ENCODE results near the gene SLC35G3.
"Not testable (repeated sequence)": the region's sequence is repeated elsewhere in the genome, so short reads cannot be mapped to it uniquely, and the experiment has no call there.

The SLC35G3 gene

GRCh38 chr17:35212668-35213067 is 18.5 kb upstream of the SLC35G3 start:
- no peak for DNase-seq (ENCODE audit: low read depth in 3 of 3, low spot score in 1 of 3)

- no peak for DNase-seq (ENCODE audit: low read depth in 3 of 3, low spot score in 1 of 3)
These were observed 16.5 kb upstream of the SLC35G3 start for GRCh38 chr17:35210741-35211140.

GRCh38 chr17:35202582-35202981 is 8.4 kb upstream of the SLC35G3 start:
- not testable (repeated sequence) for DNase-seq (ENCODE audit: low read depth in 3 of 3, low spot score in 1 of 3)

GRCh38 chr17:35195062-35195461 is 869 bp upstream of the SLC35G3 start:
- not testable (repeated sequence) for DNase-seq (ENCODE audit: low read depth in 3 of 3, low spot score in 1 of 3)

GRCh38 chr17:35192708-35193107 is 1.5 kb downstream of the SLC35G3 start:
- DNase-seq (ENCODE audit: low read depth in 3 of 3, low spot score in 1 of 3) = peak in 1 of 3 donors; percentile 11

GRCh38 chr17:35191001-35191695 is 3.0 kb downstream of the SLC35G3 start:
- DNase-seq (ENCODE audit: low read depth in 3 of 3, low spot score in 1 of 3) = no peak

- no peak for DNase-seq (ENCODE audit: low read depth in 3 of 3, low spot score in 1 of 3)
These were observed 4.9 kb downstream of the SLC35G3 start for GRCh38 chr17:35189291-35189690.

- DNase-seq (ENCODE audit: low read depth in 3 of 3, low spot score in 1 of 3) = no peak
These were observed 6.1 kb downstream of the SLC35G3 start for GRCh38 chr17:35188111-35188510.

- DNase-seq (ENCODE audit: low read depth in 3 of 3, low spot score in 1 of 3) = no peak
These were observed 6.7 kb downstream of the SLC35G3 start for GRCh38 chr17:35187481-35187880.

- no peak for DNase-seq (ENCODE audit: low read depth in 3 of 3, low spot score in 1 of 3)
These were observed 8.3 kb downstream of the SLC35G3 start for GRCh38 chr17:35185849-35186248.

GRCh38 chr17:35184274-35184673 is 9.9 kb downstream of the SLC35G3 start:
- no peak for DNase-seq (ENCODE audit: low read depth in 3 of 3, low spot score in 1 of 3)

- DNase-seq (ENCODE audit: low read depth in 3 of 3, low spot score in 1 of 3) = no peak
These were observed 10.9 kb downstream of the SLC35G3 start for GRCh38 chr17:35183332-35183731.

- not testable (repeated sequence) for DNase-seq (ENCODE audit: low read depth in 3 of 3, low spot score in 1 of 3)
These were observed 14.8 kb downstream of the SLC35G3 start for GRCh38 chr17:35179379-35179778.

GRCh38 chr17:35176897-35177296 is 17.3 kb downstream of the SLC35G3 start:
- DNase-seq (ENCODE audit: low read depth in 3 of 3, low spot score in 1 of 3) = no peak

- DNase-seq (ENCODE audit: low read depth in 3 of 3, low spot score in 1 of 3) = no peak
These were observed 18.4 kb downstream of the SLC35G3 start for GRCh38 chr17:35175638-35176415.

- no peak for DNase-seq (ENCODE audit: low read depth in 3 of 3, low spot score in 1 of 3)
These were observed 19.3 kb downstream of the SLC35G3 start for GRCh38 chr17:35174835-35175334.

- not testable (repeated sequence) for DNase-seq (ENCODE audit: low read depth in 3 of 3, low spot score in 1 of 3)
These were observed 21.9 kb downstream of the SLC35G3 start for GRCh38 chr17:35172321-35172720.

- no peak for DNase-seq (ENCODE audit: low read depth in 3 of 3, low spot score in 1 of 3)
These were observed 22.4 kb downstream of the SLC35G3 start for GRCh38 chr17:35171834-35172233.

GRCh38 chr17:35170968-35171771 is 23.0 kb downstream of the SLC35G3 start:
- DNase-seq (ENCODE audit: low read depth in 3 of 3, low spot score in 1 of 3) = no peak

GRCh38 chr17:35169835-35170363 is 24.3 kb downstream of the SLC35G3 start:
- DNase-seq (ENCODE audit: low read depth in 3 of 3, low spot score in 1 of 3) = no peak

GRCh38 chr17:35167666-35168065 is 26.5 kb downstream of the SLC35G3 start:
- DNase-seq (ENCODE audit: low read depth in 3 of 3, low spot score in 1 of 3) = no peak

Data from stimulated activated CD4-positive, alpha-beta T cell treated with anti-CD3 and anti-CD28 coated beads, TNF-alpha, amount 100 ng/mL, for 1 hour (primary cell).